BLaER1 (cell line): ENCODE results near the gene MAST4.
A peak's percentile ranks its signal among the peaks of the same experiment; 100 is the strongest.

ENCODE experiments used
- H3K27ac ChIP-seq: shearing (Covaris generic); formaldehyde crosslinking; 2 replicates; pipeline ENCODE4 v1.8.1; 2022
- H3K27me3 ChIP-seq: shearing (Covaris generic); formaldehyde crosslinking; 2 replicates; pipeline ENCODE4 v1.8.1; 2022
- H3K36me3 ChIP-seq: shearing (Covaris generic); formaldehyde crosslinking; 2 replicates; pipeline ENCODE4 v1.8.1; 2022
- H3K4me1 ChIP-seq: shearing (Covaris generic); formaldehyde crosslinking; 2 replicates; pipeline ENCODE4 v1.8.1; 2022
- H3K4me2 ChIP-seq: shearing (Covaris generic); formaldehyde crosslinking; 2 replicates; pipeline ENCODE4 v1.8.1; 2022
- H3K4me3 ChIP-seq: shearing (Covaris generic); formaldehyde crosslinking; 2 replicates; pipeline ENCODE4 v1.8.1; 2022
- H3K9ac ChIP-seq: shearing (Covaris generic); formaldehyde crosslinking; 2 replicates; pipeline ENCODE4 v1.8.1; 2022
- H3K9me3 ChIP-seq: shearing (Covaris generic); formaldehyde crosslinking; 2 replicates; pipeline ENCODE4 v1.8.1; 2022
- H4K20me1 ChIP-seq: shearing (Covaris generic); formaldehyde crosslinking; 2 replicates; pipeline ENCODE4 v1.8.1; 2022
- Cebpa-rat ChIP-seq: shearing (Covaris generic); IDR thresholded peaks from 2 replicates; pipeline ENCODE4 v1.8.1; 2022

Gene MAST4

DNA sequence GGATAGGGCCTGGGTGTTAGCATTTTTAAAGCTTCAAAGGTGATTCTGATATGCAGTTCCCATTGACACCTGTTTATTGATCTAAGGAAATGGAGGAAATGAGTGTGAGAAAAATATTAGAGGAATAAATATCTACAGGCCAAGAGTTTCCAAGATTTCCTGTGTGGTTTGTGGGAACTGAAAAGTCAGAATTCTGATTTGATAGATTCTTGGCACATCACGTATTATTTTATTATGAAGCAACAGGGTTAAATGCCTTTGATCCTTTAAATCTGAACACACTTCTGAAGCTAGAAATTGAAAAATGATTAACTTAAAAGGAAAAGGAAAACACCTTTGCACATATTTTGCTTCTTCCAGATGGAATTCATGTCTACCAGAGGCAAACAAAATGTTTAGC lies 486.7 kb downstream of the MAST4 start:
- H3K27ac ChIP-seq, result no peak overlapping the region
- H3K4me1 ChIP-seq, result no peaks in the 10 kb centered on the region
- no peaks in the 10 kb centered on the region for H3K27me3 ChIP-seq
- no peaks in the 10 kb centered on the region for H3K36me3 ChIP-seq
- no peak overlapping the region for H3K4me3 ChIP-seq
- H3K4me2 ChIP-seq, result no peak overlapping the region
- no peak overlapping the region for H3K9ac ChIP-seq
- H3K9me3 ChIP-seq, result no peaks in the 10 kb centered on the region
- no peak for TF ChIP-seq Cebpa-rat
- H4K20me1 ChIP-seq, result no peaks in the 10 kb centered on the region

DNA sequence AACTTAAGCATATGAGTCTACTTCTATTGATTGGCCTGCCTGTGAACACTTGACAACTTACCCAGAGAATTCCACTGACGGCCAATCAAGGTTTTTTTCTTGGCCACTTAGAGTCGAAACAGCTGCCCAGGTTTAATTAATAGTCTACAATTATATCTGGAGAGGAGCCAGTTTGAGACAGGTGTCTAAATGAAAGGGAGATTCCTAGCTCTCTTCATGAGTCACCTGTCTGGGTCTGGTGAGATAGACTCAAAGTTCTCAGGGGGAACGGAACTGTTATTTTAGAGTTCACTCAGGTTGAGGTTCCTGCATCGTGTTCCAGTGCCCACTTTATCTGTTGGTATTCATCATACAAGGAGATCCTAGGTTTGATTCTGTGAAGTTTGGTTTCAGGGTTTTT lies 489.4 kb downstream of the MAST4 start:
- Histone ChIP-seq H3K4me1 (peaks cover 10% of the 10 kb centered on the region), H3K4me2 (no peak overlapping the region), H3K9me3 (no peaks in the 10 kb centered on the region), H3K9ac (no peak overlapping the region), H3K36me3 (peaks cover 2% of the 10 kb centered on the region; the same call in 1 of the 2 replicates), H4K20me1 (no peaks in the 10 kb centered on the region), H3K27me3 (no peaks in the 10 kb centered on the region), H3K27ac (no peak overlapping the region), H3K4me3 (no peak overlapping the region)
- no peak for TF ChIP-seq Cebpa-rat

GRCh38 chr5:67089200-67089725 lies 493.1 kb downstream of the MAST4 start:
- H4K20me1 ChIP-seq, result no peaks in the 10 kb centered on the region

DNA sequence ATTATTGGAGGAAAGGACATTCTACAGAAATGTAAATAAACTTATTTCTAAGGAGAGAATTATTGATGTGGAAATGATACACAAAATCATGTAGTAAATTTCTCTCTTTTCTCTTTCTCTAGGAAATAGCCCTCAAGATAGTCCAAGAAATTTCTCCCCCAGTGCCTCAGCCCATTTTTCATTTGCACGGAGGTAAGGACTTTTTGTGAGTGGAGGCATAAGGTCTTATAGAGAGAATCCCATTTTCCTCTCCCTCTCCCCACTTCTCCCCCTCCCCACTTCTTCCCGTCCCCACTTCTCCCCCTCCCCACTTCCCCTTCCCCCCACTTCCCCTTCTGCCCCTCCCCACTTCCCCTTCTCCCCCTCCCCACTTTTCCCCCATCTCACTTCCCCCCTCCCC lies 493.8 kb downstream of the MAST4 start:
- Histone ChIP-seq H3K9ac (no peak overlapping the region), H4K20me1 (no peaks in the 10 kb centered on the region), H3K4me1 (peaks cover 10% of the 10 kb centered on the region), H3K27me3 (no peaks in the 10 kb centered on the region), H3K4me3 (no peak overlapping the region), H3K9me3 (no peaks in the 10 kb centered on the region), H3K4me2 (no peak overlapping the region), H3K36me3 (peaks cover 6% of the 10 kb centered on the region; the same call in 1 of the 2 replicates), H3K27ac (no peak overlapping the region)
- TF ChIP-seq Cebpa-rat, result no peak

More at GRCh38 chr5:67089200-67089725, 493.1 kb downstream of the MAST4 start:
- peaks cover 6% of the 10 kb centered on the region; the same call in 1 of the 2 replicates for H3K36me3 ChIP-seq
- H3K27me3 ChIP-seq, result no peaks in the 10 kb centered on the region
- H3K4me1 ChIP-seq, result peaks cover 10% of the 10 kb centered on the region
- H3K9me3 ChIP-seq, result no peaks in the 10 kb centered on the region
- H3K9ac ChIP-seq, result no peak overlapping the region
- no peak for TF ChIP-seq Cebpa-rat
- no peak overlapping the region for H3K4me3 ChIP-seq
- H3K27ac ChIP-seq, result no peak overlapping the region
- 0 out of 2 replicates have a peak overlapping the region, but pooled peaks have one; percentile 3 for H3K4me2 ChIP-seq

DNA sequence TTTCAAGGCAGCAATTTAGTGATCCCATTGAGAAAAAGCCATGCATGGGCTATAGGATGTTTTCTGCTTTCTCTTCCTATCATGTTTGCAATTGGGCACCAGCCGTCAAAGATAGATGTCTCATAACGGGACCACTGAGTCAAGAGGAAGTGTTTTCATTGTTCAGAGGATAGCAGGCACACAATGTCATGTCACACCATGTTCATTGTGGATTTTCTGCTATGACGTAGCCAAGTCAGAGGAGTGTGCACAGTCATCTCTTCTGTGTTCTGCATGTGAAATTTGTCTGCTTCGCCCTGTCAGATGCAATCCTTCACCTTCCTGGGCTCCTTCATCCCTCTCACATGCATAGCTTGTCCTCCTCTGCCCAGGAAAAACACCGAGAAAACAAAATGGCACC lies 494.4 kb downstream of the MAST4 start:
- Histone ChIP-seq H3K9me3 (no peaks in the 10 kb centered on the region), H3K27me3 (no peaks in the 10 kb centered on the region), H4K20me1 (no peaks in the 10 kb centered on the region), H3K27ac (no peak overlapping the region), H3K4me2 (no peak overlapping the region), H3K36me3 (peaks cover 6% of the 10 kb centered on the region; the same call in 1 of the 2 replicates), H3K4me3 (no peak overlapping the region), H3K4me1 (peaks cover 10% of the 10 kb centered on the region), H3K9ac (no peak overlapping the region)
- TF ChIP-seq Cebpa-rat, result no peak

- Histone ChIP-seq H3K27me3 (no peaks in the 10 kb centered on the region), H3K9ac (no peak overlapping the region), H3K4me1 (peaks cover 10% of the 10 kb centered on the region), H3K4me2 (no peak overlapping the region), H3K27ac (no peak overlapping the region), H4K20me1 (no peaks in the 10 kb centered on the region), H3K9me3 (no peaks in the 10 kb centered on the region), H3K4me3 (no peak overlapping the region), H3K36me3 (peaks cover 6% of the 10 kb centered on the region; the same call in 1 of the 2 replicates)
- TF ChIP-seq Cebpa-rat, result no peak
Observed at GRCh38 chr5:67092535-67092934, 496.3 kb downstream of the MAST4 start.

DNA sequence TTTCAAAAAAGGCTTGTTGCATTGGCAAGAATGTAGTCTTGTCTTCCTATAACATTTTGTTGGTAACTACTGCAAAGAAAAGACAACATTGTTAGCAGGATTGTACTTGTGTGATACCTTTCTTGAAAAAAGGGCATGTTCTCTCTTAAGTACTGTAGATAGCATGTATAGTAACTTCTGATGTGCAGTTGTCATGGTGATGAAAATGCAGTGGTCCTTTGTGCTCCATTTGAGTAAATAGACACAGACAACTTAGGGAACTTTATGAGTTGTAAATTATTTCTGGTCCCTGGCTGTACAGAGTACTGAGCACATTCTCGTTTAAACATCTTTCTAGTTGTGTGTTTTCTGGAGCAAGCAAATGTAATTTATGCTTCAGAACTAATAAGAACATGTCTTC lies 497.1 kb downstream of the MAST4 start:
- Histone ChIP-seq H3K4me2 (no peak overlapping the region), H3K27ac (no peak overlapping the region), H3K36me3 (peaks cover 6% of the 10 kb centered on the region; the same call in 1 of the 2 replicates), H3K27me3 (no peaks in the 10 kb centered on the region), H3K9ac (no peak overlapping the region), H3K4me1 (peaks cover 10% of the 10 kb centered on the region), H3K9me3 (no peaks in the 10 kb centered on the region), H3K4me3 (no peak overlapping the region), H4K20me1 (no peaks in the 10 kb centered on the region)
- no peak for TF ChIP-seq Cebpa-rat

DNA sequence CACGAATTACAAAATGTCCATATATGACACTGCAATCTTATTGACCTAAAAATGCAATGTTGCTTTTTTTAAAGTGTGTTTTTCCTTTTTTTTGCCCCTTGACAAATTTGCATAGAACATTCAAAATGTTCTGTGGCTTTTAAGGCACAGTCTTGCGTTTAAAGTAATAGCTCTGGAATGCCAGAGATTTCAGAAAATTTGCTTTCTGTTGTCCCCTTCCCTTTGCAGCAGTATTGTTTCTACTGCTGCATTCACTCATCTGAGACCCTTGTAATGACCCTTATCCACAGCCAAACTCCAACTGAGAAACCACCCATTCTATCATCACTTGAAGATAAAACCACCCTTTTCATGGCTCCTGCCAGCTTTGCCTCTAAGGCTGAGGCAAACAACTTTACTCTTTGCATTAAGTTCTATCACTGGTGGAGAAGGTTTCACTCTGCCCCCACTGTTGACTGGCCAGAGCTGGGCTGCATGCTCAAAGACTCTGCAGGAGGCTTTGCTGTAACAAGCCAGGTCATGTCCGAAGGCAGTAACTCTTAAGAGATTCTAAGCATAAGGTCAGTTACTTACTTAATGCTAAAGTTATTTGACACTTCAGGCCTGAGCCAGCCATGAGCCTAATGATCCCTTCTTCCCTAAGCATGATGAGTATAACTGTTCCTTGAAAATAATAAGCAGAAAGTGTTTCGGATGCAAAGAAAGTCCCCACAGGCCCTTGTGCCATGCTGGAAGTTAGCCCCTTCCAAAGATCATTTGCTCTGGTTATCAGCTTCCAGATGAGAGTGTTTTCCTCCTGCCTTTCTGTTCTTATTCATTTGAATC lies 498.5 kb downstream of the MAST4 start:
- Histone ChIP-seq H3K4me3 (no peak overlapping the region), H3K4me1 (no peaks in the 10 kb centered on the region), H3K9me3 (no peaks in the 10 kb centered on the region), H3K4me2 (no peak overlapping the region), H3K27me3 (no peaks in the 10 kb centered on the region), H3K9ac (no peak overlapping the region), H3K36me3 (peaks cover 6% of the 10 kb centered on the region; the same call in 1 of the 2 replicates), H4K20me1 (no peaks in the 10 kb centered on the region), H3K27ac (no peak overlapping the region)
- TF ChIP-seq Cebpa-rat, result no peak

- no peak for TF ChIP-seq Cebpa-rat
- Histone ChIP-seq H3K9ac (no peak overlapping the region), H3K27ac (no peak overlapping the region), H3K9me3 (no peaks in the 10 kb centered on the region), H3K36me3 (peaks cover 4% of the 10 kb centered on the region; the same call in 1 of the 2 replicates), H4K20me1 (no peaks in the 10 kb centered on the region), H3K4me2 (no peak overlapping the region), H3K4me1 (no peaks in the 10 kb centered on the region), H3K4me3 (no peak overlapping the region), H3K27me3 (no peaks in the 10 kb centered on the region)
Observed at GRCh38 chr5:67095346-67096171, 499.4 kb downstream of the MAST4 start.
